GM19328 (cell line): Measurements from ENCODE around the gene RIMBP2.

Experiments
- ATAC-seq: cut with Tn5 transposase; IDR thresholded peaks from one replicate; pipeline ENCODE4 v1.9.1; 2021; ENCODE audit warnings: mild to moderate bottlenecking, moderate library complexity; ENCODE audit not compliant: unreplicated experiment

The RIMBP2 gene

DNA sequence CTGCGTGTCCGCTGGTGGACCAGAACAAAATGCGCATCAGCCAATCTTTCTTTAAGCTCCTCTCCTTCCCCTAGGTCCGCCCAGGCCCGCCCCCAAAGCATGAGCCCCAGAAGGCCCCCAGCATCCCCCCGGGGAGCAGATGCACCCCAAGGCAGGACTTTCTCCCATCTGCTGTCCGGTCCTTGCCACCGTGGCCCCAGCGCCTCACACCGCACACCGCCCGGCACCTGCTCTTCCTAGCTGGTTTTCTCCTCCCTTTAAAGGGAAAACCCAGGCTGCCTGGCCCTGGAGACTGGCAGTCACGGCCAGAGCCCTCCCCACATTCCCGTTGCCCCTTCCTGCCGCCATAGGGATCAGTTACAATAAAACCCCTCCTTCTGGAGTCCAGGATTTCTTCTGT is 30.2 kb downstream of the RIMBP2 start:
- no peak for ATAC-seq

DNA sequence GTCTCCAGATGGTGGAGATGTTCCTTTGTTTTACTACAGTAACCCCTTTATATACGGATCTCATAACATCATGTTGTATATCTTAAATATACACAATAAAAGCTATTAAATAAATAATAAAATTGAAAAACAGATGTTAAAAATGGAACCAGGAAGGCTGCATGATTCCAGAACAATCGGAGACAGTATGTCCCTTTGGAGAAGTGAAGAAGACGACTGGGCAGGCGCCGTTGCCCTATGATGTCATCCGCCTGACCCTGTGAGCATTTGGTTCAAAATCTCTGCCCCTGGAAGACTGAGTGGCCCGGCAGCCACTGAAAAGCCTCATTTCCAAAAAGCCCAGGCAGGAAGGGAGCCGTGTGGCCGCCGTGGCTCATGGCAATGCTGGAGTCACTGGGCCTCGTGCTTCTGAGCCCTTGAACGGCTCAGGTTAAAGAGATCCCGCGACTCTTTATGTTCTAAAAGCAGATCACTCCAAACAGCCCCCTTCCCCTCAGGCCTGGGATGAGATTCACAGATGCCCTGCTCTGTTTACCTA is 30.8 kb downstream of the RIMBP2 start:
- ATAC-seq: no peak

GRCh38 chr12:130683811-130684210 is 32.3 kb downstream of the RIMBP2 start:
- no peak for ATAC-seq

DNA sequence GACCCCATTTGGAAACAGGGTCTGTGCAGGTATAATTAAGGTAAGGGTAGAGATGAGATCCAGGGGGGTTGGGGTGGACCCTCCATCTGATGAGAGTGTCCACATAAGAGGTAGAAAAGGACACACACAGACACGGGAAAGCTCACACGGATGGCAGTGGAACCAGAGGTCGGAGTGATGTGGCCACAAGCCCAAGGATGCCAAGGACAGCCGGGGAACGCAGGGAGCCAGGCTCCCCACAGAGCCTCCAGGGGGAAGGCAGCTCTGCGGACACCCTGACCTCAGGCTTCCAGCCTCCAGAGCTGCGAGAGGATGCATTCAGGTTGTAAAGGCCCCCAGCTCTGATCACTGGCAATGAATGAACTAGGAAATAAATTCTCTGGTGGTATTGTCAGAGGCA is 33.0 kb downstream of the RIMBP2 start:
- ATAC-seq: no peak

DNA sequence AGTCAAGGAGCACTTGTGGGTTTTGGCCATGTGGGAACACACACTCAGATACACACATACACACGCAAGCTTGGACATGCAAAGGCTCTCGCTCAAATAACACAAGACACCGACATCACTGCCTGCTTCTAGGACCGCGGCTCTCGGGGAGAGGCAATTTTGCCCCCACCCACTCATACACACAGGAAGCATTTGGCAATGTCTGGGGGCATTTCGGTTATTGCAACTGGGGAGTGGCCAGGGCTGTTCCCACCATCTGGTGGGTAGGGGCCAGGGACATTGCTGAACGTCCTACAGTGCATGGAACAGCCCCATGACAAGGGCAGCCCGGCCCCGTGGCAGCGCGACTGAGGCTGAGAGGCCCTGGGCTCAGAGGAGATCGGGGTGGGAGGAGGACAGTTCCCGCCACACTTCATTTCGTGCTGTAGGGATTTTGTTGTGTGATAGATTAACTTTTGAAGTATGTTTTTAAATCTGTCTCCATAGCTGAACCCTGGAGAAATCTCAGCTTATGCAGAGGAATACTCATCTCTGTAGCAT is 35.6 kb downstream of the RIMBP2 start:
- ATAC-seq: no peak

GRCh38 chr12:130677957-130678558 is 38.0 kb downstream of the RIMBP2 start:
- no peak for ATAC-seq

- ATAC-seq: no peak
Observed at GRCh38 chr12:130675791-130676190, 40.3 kb downstream of the RIMBP2 start.

DNA sequence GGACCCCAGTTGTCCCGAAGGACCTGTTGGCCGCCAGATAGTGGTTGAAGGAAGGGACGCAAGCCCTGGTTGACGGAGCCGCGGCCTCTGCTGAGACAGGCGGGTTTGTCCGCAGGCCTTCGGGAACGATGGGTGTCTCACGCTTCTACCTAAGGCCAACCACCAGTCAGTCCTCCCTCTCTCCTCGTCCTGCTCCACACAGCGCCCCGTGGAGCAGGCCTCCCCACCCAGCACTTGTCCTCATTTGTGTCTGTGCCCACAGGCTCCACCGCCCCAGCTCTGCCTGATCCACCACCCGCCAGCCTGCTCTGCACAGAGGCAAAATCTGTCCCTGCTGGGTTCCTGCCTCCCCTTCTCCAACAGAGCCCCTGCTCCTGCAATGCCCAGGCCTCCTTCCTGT is 41.0 kb downstream of the RIMBP2 start:
- ATAC-seq: no peak

DNA sequence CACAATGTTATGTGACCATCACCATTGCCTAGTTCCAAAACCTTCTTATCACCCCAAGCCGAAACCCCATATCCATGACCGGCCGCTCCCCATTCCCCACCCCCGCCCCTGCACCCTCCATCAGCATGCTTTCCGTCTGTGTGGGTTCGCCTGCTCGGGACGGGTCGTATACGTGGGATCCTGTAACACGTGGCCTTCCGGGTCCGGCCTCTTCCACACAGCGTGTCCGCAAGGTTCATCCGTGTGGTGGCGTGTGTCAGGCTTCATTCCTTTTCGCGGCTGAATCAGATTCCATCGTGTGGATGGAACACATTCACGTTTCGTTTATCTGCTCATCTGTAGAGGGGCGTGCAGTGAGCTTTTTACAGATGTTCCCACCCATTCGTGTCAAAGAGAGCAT is 41.4 kb downstream of the RIMBP2 start:
- no peak for ATAC-seq

- no peak for ATAC-seq
Observed at GRCh38 chr12:130673036-130673705, 42.9 kb downstream of the RIMBP2 start.

GRCh38 chr12:130672089-130672820 is 43.8 kb downstream of the RIMBP2 start:
- ATAC-seq: no peak

- no peak for ATAC-seq
Observed at GRCh38 chr12:130671556-130671955, 44.5 kb downstream of the RIMBP2 start.

GRCh38 chr12:130669797-130670196 is 46.3 kb downstream of the RIMBP2 start:
- ATAC-seq: no peak

- ATAC-seq: no peak
Observed at GRCh38 chr12:130669205-130669557, 46.9 kb downstream of the RIMBP2 start.

DNA sequence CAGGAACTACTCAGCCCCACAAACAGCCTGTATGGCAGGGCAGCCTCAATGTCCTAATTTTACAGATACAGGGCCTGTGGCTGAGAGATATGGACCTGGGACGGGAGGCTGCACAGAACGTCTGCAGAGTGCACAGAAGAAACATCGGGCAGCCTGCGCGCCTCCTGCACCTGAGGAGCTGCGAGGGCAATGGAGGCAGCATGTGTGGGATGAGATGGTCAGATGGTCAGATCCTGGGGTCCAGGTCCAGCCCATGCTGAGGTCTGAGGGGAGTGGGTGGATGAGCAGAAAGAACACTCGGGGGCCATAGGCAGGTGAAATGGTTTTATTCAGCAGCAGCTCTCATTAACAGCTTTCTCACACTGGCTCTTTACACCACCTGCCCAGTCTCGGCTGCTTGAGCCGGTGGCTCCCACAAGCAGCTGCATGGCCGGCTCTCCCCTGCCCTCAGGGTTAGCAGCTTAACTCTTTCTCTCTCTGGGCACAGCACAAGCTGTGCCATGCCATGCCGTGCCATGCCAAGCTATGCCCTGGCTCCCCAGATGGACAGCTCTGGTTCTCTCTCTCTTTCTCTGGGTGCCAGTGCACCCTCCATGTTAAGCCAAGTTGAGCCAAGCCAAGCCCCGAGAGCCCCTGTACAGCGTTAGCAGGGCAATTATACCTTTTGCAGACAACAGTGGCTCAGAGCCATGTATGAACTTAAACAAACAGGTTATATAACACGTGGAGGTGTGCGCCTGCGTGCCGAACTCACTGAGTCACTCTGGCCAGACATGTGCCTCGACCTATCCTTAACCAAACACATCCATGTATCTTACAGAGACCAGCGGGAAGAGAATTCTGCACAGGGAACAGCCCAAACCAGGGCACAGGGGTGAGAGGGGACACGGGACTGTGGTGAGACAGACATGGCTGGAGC is 47.6 kb downstream of the RIMBP2 start:
- ATAC-seq: no peak

- no peak for ATAC-seq
Observed at GRCh38 chr12:130667421-130667960, 48.6 kb downstream of the RIMBP2 start.

- ATAC-seq: no peak
Observed at GRCh38 chr12:130666645-130667044, 49.5 kb downstream of the RIMBP2 start.

DNA sequence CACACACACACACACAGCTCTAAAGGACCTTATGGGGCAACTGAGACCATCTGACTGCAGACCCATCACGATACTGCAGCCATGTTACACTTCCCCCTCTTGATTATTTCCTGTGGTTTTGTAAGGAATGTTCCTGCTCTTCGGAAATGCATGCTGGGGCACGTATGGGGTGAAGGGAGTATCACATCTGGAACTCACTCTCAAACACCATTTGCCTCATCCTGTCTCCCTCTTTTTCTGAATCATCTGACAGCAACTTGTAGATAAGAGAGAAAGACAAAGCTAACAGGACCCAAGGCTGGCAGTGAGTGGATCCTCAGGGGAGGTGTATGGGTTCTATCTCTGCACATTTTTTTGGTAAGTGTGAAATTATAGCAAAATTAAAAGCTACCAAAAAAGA is 50.3 kb downstream of the RIMBP2 start:
- no peak for ATAC-seq

DNA sequence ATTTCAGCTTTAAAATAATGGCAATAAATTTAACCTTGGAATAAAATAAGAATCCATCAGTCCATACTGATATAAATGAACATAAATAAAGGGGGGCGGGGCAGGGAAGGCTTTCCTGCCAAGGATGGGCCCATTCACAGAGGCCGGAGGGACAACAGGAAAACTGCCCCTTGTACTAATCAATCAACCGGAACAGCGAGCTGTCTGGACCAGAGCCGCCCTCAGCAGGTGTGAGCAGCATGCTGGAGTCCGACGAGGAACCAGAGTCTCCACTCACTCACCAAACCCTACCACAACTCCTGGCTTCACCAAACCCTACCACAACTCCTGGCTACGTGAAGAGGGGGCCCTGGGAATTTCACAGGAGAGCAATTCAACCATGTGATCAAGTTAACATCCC is 51.3 kb downstream of the RIMBP2 start:
- no peak for ATAC-seq

GRCh38 chr12:130664252-130664651 is 51.8 kb downstream of the RIMBP2 start:
- no peak for ATAC-seq
